ENCODE results near the gene CACFD1. TPM values are rescaled to one million over a fixed set of nuclear protein-coding genes. Genes with fewer than 3 reads are reported as not detected.

Gene CACFD1
- total and polyA plus RNA-seq, 12 donors = 8.8 to 17.3 (median 10.8) TPM

- Histone ChIP-seq H3K4me1 (peaks cover 0 to 5% (median 3%) of the 10 kb centered on the region in 9 donors), H3K36me3 (no peaks in the 10 kb centered on the region), H3K4me3 (no peak overlapping the region), H3K27me3 (peaks cover 5 to 47% (median 35%) of the 10 kb centered on the region in 7 donors), H3K27ac (no peak overlapping the region), H3K9me3 (no peaks in the 10 kb centered on the region)
- no peak for TF ChIP-seq CTCF (IDR thresholded peaks at IDR 0.05)
- 95 to 96% methylated on average over 12 of the region's 12 CpGs for WGBS, 2 donors
- DNase-seq (no peak), ATAC-seq (peak in 1 of 8 donors; percentile 18)
- intact Hi-C loops (cut with DNase I) = no loop called here
These were observed 35.6 kb upstream of the CACFD1 start for GRCh38 chr9:133424187-133424586.

- no peaks in the 10 kb centered on the region for H3K9me3 ChIP-seq
- peaks cover 5 to 53% (median 41%) of the 10 kb centered on the region in 7 donors for H3K27me3 ChIP-seq
- WGBS, 2 donors = 87 to 93% methylated on average over 22 of the region's 22 CpGs
- H3K4me1 ChIP-seq = peaks cover 0 to 5% (median 3%) of the 10 kb centered on the region in 9 donors
- DNase-seq (no peak), ATAC-seq (no peak)
- no peak overlapping the region for H3K4me3 ChIP-seq
- no peak overlapping the region for H3K27ac ChIP-seq
- intact Hi-C loops (cut with DNase I) = loop anchor here in 1 of 10 donors (5.0 kb wide), 1 partner anchor 1097 kb away; no protein-coding TSS in a partner anchor
- no peak for TF ChIP-seq CTCF (IDR thresholded peaks at IDR 0.05)
- H3K36me3 ChIP-seq = no peaks in the 10 kb centered on the region
These were observed 34.6 kb upstream of the CACFD1 start for GRCh38 chr9:133425049-133425632.

GRCh38 chr9:133426011-133426410 lies 33.8 kb upstream of the CACFD1 start:
- ATAC-seq (no peak), DNase-seq (no peak)
- WGBS, 2 donors = 93% methylated on average over 11 of the region's 11 CpGs
- Histone ChIP-seq H3K27ac (no peak overlapping the region), H3K27me3 (peaks cover 5 to 53% (median 41%) of the 10 kb centered on the region in 7 donors), H3K4me3 (no peak overlapping the region), H3K4me1 (peaks cover 0 to 5% (median 3%) of the 10 kb centered on the region in 9 donors), H3K9me3 (no peaks in the 10 kb centered on the region), H3K36me3 (no peaks in the 10 kb centered on the region)
- TF ChIP-seq CTCF (IDR thresholded peaks at IDR 0.05) = no peak
- intact Hi-C loops (cut with DNase I) = loop anchor here in 1 of 10 donors (5.0 kb wide), 1 partner anchor 1096 kb away; no protein-coding TSS in a partner anchor

- H3K4me1 ChIP-seq = peaks cover 0 to 5% (median 3%) of the 10 kb centered on the region in 9 donors
- H3K4me3 ChIP-seq = peak overlapping the region in 3 of 10 donors; percentile 24 to 33 (median 33)
- H3K9me3 ChIP-seq = no peaks in the 10 kb centered on the region
- no peak for TF ChIP-seq CTCF (IDR thresholded peaks at IDR 0.05)
- WGBS, 2 donors = 67 to 69% methylated on average over 10 of the region's 10 CpGs
- no peak overlapping the region for H3K27ac ChIP-seq
- H3K36me3 ChIP-seq = no peaks in the 10 kb centered on the region
- intact Hi-C loops (cut with DNase I) = loop anchor here in 1 of 10 donors (5.0 kb wide), 1 partner anchor 1094 kb away; no protein-coding TSS in a partner anchor
- peaks cover 5 to 53% (median 41%) of the 10 kb centered on the region in 7 donors for H3K27me3 ChIP-seq
- DNase-seq (no peak), ATAC-seq (no peak)
These were observed 32.0 kb upstream of the CACFD1 start for GRCh38 chr9:133427658-133428348.

Data from heart right ventricle (tissue), 16 donors.